HL-60/S4 (cell line): Measurements from ENCODE around the gene C18orf63.

Experiments used
- in situ Hi-C: fragments of 300-500 bp; cut with MboI; formaldehyde crosslinking; loops from 2 replicates; pipeline ENCODE4 v1.14.3; 2022; ENCODE audit warnings: low sequenced_read_pairs

Gene C18orf63

DNA sequence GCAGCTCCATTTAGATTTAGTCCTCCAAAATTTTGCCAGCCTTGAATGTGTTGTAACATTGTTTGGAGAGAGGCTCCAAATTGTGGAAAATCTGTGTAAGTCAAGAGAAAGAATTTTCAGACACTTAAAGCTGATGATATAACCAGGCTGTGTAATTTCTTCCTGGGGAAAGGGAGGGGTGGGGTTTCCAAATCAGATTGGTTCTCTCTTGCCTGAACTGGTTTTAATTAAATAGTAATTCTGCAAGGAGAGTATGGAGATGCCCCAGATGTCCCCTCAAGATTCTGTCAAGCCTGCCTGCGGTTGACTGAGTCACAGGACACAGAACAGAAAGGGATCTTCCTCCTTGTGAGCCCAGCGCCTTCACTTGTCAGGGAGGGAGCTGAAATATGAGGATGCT lies 54.5 kb downstream of the C18orf63 start:
- in situ Hi-C loops: loop anchor here (25.0 kb wide), 1 partner anchor 192 kb away; no protein-coding TSS in a partner anchor

DNA sequence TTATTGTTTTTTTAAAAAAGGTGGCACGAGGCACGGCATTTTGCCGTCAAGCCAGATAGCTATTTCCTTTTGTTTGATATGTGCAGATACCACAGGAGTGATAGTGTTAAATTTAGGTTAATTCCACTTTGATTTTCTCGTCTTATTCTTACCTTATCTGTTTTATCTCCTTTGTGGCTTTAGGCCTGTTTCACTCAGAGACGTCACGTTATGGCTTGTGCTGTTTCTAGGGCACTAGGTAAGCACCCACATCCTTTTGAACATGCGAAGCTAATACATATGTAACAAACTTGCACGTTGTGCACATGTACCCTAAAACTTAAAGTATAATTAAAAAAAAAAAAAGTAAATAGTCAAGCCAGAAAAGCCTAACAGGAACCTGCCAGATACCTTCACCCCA lies 57.8 kb downstream of the C18orf63 start:
- in situ Hi-C loops: loop anchor here (25.0 kb wide), 1 partner anchor 189 kb away; no protein-coding TSS in a partner anchor

DNA sequence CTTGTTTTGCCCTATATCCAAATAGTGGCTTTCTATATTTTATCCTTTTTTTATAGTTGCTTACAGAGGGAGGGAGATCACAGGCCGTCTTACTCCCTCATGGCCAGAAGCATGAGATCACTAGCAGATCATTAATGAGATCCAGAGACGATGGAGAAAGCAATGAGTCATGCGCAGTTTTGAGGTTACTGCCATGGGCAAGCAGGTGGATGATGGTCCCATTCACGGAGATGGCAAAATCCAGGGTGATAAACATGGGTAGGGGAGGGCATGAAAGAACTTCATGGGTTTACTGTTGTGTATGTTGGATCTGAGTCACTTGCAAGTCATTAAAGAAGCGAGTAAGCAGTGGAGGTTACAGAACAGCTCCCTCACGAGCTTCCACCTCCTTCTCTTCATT lies 60.4 kb downstream of the C18orf63 start:
- in situ Hi-C loops: no loop called here

DNA sequence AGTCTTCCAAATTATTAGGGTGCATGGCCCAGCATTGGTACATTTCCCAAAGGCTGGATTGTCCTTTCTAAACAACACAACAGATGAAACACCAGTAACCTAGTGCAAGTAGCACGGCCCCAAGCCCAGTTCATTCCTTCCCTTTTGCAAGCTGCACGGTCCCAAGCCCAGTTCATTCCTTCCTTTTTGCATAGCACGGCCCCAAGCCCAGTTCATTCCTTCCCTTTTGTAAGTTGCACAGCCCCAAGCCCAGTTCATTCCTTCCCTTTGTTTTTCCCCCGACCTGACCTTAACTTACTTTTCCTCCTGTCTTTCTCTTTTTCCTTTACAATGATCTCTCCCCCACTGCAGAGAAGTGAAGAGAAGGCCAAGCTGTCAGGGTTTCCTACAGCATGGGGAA lies 60.9 kb downstream of the C18orf63 start:
- in situ Hi-C loops: no loop called here

DNA sequence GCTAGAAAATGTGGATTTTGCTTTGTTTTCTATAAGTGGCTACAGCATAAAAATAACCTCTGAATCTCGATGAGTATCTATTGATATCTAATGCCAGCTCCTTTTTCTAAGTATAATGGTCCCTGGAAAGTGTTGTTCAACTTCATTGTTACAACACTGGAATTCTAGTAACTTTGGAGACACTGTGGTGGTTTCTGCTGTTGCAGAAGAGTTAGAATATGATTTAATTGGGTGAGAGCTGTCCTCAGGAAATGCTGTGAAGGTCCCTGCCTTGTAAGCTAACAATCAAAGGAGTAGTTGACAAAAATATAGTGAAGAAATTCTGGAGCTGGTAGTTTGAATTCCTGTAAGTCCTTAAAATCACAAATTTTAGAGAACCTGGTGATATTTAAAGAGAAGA lies 62.1 kb downstream of the C18orf63 start:
- in situ Hi-C loops: no loop called here

DNA sequence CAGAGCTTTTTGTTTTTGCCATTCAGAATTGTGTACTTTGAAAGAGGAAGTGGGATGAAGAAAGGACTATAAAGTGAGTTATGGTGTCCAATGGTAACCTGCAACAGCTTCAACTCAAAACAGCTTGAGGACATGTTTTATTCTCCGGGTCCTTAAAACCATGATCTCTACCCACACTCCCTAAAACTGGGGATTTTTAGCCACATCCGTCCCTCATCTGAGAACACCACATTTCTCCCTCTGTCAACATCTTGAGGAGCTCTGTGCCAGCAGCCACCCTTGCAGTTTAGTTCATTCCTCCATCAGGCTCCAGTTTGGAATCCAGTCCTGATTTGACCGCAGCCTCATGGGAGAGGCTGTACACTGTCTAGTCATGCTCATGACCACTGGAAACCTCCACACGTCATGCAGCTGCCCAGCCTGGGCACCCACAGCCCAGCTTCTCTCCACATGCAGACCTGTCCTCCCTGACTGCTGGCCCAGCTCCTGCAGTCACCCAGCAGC lies 62.6 kb downstream of the C18orf63 start:
- in situ Hi-C loops: no loop called here

DNA sequence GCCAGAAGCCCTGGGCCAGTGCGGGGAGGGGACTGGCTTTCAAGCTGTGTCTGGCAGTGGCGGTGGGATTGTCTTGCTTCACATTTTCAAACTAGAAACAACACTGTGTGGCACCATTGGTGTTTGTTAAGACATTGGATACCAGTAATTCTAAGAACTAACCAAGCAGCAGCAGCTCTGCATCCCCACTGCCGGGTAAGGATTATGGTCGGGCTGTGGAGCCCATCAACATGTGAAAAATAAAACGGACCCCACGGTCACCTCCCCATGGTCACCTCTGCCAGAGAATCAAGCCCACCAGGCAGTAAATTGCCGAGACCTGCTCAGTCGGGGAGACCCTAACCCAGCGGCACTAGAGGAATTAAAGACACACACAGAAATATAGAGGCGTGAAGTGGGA lies 65.3 kb downstream of the C18orf63 start:
- in situ Hi-C loops: no loop called here

DNA sequence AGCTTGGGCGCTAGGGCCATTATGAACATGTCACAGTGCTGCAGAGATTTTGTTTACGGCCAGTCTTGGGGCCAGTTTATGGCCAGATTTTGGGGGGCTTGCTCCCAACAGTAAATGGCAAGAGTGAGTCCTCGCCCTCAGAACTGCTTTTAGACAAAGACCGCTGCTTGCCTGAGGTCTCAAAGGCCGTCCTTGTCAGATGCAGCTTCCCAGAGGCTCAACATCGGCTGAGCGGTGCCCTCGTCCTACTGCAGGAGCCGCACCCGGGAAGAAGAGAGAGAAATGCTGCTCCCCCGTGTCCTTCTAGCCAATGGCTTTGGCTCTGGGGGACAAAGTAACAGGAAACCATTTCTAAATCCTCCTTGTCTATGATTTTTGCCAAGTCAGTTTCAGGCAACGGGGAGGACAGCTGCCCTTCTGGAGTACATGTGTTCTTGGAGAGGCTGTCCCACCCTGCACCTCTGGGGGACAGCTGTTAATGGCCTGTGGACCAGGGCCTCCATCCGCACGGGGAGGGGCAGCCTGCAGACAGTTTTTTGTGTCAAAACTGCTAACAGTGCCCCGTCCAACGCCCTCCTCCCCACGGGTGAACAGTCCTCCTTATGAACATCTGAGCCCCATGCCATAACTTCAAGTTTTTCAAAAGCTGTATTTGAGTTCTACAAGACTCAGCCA lies 66.1 kb downstream of the C18orf63 start:
- in situ Hi-C loops: no loop called here

DNA sequence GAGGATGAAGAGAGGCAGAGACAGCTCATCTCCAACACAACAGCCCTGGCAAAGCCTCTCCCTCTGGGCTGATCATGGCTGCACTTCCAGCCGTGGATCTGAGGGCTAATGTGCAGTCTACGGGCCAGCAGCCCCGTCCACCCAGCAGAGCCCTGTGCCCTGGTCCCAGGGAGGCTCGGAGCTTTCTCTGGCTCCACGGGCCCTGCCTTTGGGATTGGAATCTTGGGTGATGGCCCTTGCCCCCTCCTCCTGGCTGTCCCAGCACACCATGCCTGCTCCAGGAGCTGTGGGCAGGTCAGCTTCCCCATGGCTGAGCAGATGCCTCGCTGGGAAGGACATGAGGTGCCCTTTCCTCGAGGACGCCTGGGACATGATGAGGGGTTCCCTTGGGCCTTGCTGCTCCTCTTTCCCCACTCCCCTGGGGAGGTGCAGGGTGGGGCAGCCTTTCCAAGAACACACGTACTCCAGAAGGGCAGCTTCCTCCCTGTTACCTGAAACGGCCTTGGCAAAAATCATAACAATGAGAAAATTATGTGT lies 66.9 kb downstream of the C18orf63 start:
- in situ Hi-C loops: no loop called here

DNA sequence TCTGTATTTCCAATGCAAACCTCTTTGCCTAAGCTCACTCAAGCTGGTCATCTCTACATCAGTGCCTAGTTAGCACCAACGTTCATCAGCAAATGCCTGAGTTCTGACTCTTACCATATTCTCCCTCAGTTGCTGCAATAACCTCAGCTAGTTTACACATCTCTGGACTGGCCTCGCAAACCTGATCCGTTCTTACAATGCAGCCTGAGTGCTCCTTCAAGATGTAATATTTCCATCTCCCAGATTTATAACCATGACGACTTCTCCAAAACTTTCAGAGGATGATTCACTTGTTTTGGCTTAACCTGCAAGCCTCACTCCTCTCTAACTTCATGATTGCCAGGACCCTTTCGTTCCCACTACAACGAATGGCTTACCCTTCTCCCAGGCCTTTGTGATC lies 71.7 kb downstream of the C18orf63 start:
- in situ Hi-C loops: no loop called here

DNA sequence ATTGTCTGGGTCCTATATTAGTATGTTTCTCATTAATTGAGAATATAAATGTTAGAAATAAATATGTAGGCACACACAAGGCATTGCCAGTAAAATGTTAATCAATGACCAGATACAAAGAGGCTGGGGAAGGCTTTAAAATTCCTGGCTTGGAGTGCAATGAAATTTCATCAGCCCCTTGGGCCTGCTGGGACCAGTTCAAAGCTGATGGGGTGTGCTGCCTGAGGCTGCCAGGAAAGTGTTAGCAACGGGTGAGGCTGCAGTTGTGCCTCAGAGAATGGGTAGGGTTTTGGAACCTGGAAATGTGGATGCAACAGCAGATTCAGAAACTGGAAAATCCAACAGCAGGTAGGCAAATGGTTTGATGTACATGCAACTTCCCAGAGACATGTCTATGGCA lies 72.6 kb downstream of the C18orf63 start:
- in situ Hi-C loops: no loop called here

DNA sequence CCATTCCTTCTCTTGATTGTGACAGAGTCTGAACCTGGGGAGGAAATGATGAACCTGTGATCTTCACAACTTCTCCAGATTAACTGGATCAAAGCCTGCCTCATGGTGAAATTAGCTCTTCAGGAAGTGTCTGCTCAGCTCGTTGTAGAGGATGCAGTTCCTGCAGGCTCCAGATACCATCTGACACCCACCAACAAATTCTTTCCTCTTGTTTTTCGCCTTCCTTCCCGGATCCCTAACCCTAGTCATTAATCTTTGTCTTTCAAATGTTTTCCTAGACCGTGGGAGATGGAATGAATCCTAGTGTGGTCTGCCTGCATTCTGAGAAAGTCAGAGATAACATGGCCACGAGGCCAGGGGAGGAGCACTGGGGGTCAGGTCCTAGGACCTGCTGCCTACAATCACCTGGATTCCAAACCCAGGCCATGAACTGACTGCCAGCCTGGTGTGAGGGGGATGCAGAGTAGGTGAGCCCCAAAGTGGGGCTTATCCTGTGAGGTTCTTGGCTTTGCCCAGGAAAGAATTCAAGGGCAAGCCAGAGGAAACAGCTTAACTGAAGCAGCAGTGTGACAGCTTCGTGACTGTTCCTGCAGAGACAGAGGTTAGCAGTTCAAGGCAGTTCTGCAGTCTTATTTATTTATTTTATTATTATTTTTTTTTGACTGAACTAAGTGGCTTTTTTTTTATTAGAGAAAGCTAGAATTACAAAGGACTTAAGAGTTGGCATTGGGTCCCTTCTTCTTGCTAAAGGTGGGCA lies 73.7 kb downstream of the C18orf63 start:
- in situ Hi-C loops: no loop called here

DNA sequence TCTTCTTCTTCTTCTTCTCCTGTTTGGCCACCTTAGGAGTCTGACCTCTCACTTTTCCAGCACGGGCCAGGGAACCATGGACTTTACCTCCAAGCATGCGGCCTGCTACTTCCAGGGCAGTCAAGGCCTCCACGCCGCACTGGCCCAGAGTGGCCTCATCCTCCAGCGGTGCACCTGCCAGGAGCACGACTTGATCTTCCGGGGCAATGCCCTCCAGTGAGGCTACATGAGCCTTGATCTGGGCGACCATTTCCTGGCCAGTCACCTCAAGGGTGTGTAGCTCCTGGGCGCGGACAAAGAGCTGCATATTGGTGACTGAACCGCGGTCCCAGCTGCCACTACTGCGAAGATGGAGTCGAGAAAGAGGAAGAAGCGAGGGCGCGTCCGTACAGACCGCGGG lies 74.4 kb downstream of the C18orf63 start:
- in situ Hi-C loops: no loop called here

DNA sequence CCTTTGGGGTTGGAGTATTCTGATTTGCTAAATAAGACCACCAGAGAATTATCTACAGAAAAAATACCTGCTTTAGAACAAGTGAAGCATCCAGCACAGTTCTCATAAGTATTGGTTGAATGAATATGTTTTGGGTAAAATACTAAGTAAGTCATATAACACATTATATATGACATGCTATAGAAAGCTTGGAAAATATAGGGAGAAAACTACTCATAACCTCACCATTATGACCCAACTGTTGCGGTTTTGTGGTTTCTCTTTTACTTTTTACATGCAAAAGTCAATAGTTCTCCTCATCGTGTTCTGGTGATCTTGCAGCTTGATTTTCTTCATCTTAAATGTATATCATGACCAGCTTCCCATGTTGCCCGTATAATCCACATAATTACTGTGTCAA lies 75.3 kb downstream of the C18orf63 start:
- in situ Hi-C loops: no loop called here

DNA sequence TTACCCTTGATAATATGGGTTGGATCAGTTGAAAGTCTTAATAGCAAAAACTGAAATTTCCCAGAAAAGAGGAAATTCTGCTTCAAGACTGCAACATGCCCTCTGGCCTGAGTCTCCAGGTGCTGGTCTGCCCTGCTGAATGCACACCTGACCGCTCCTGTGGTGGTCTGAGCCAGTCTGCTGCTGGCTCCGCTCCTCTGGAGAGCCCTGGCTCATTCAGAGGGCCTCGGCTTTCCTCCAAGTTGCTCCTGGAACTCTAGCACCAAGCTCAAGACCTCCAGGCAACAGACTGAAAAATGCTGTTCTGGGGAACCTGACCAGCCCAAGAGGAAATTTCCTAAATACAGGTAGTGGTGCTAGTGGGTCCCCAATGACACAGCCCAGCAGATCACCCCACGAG lies 76.7 kb downstream of the C18orf63 start:
- in situ Hi-C loops: no loop called here

DNA sequence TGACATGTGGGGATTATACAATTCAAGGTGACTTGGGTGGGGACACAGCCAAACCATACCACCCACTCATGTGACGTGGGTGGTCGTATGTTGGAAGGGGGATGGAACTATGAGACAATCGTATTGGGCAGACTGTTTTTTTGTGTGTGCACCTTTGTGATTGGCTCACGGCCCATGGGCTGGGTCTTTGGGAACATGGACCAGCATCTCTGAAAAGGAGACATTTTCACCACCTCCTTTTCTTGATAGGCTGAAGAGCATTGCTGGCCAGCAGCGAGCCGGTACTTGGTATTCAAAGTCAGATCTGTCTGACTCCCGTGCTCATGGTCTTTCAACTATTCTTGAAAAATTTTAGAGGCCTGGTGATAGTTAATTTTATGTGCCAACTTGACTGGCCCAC lies 79.4 kb downstream of the C18orf63 start:
- in situ Hi-C loops: no loop called here

DNA sequence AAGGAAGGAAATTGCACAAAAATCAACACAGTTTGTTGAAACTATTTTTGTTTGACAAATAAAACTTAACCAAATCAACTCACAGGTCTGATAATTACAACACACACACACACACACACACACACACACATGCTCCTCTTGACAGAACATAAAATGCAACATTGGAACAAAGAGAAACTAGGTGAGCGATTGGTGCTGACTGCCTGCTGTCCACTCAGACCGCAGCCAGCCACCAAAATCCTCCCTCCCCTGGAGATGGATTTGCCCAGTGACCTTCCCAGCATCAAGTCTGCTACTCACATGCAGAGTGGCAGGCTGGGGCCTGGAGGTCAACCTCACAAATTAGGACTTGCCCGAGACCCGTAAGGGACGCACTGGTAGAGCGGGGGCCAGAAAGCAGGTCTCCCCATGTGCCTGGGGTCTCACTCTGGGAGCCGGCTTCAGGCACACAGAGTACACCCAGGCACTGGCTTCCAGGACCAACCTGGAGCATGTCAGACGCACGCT lies 80.1 kb downstream of the C18orf63 start:
- in situ Hi-C loops: no loop called here

DNA sequence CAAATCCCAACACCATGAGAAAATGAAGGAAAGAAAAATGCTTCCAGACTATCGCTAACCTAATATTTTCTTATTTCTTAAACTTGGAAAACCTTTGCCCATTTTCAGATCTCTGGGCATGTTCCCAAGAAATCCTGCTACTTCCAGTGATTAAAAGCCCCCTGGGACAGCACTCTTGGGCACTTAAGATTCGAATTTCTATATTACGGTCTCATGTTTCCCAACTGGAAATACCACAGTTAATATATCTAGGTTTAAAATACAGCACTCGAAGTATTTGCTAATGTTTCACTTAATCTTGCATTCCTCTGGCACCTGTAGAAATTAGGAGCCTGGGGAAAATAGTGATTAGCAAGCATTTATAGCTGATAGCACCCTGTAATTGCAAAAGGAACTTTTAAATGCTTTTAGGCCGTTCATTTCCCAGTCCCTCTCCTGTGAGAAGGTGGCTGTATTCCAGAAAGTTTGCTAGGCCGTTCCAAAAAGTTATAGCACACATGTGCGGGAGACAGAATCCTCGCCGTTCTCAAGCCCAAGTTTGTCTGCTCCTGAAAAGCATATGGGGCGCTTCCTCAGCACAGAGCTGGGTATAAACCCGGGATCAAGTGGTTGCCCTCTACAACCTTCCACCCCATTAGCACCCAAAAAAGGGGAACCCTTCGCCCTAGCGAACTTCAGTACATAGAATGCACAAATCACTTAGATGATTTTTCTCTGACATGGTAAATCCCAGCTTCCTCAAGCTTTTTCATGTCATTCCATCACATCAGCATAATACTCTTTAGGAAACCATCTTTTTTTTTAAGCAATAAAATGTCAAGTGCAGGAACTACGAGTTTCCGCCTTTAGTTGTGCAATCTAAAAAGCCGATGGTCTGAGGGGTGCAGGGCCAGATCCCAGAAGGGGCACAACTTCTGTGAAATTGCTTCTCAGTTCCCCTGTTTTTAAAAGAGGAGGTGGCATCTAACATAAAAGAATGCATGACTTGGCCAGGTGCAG lies 80.8 kb downstream of the C18orf63 start:
- in situ Hi-C loops: no loop called here

DNA sequence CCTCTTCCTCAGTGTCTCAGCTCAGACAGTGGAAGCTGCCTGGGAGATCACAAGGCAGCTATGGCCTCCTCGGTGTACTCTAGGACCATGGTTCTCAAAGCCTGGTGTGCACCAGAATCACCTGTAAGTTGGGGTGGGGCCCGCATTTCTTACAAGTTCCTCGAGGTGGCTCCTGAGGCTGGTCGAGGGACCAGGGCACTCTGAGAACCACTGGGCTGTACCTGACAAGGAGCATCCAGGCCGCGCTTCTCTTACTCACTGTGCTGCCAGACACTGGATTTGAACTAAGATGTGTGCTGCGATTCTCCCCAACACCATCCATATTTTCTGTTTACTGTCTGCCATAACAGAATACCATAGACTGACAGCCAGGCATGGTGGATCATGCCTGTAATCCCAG lies 81.9 kb downstream of the C18orf63 start:
- in situ Hi-C loops: no loop called here

DNA sequence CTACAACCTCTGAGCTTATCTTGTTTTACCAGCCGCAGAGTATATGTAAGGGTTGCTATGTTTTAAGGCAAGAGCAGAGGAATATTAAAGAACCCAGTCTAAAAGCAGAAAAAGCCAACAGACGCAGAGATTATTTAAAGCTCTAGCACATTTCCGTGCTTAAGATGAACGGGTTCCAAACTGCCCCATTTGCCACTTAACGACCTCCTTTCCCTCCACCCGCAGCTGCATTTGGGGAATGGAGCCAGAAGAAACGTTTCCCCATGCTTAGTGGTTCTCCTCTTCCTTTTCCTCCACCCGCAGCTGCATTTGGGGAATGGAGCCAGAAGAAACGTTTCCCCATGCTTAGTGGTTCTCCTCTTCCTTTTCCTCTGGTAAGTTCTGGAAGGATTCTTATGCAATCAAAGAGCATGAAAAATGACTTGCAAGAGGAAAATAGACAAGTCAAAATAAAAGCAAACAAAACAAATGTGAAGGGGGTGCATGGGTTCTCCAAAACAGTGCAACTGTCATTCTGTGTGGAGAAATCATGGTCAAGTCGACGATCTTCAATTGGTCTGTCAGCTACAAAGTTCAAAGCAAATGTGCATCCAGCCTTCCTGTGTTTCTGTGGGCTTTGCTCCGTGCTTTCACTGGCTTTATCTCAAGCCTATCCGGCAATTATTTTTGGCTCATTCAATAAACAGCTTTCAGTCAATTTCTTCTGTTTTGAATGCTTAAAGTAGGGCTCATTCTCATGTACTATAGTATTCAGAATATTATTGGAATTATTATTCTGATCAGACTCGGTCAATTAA lies 83.7 kb downstream of the C18orf63 start:
- in situ Hi-C loops: no loop called here
